HEK293 (cell line): ENCODE data around the gene CRYBG1.
A peak's percentile ranks its signal among the peaks of the same experiment; 100 is the strongest.

ENCODE experiments used
- AEBP2 ChIP-seq: fragments of 450-650 bp; formaldehyde crosslinking; IDR thresholded peaks from 2 replicates; pipeline ENCODE4 v1.5.1; 2016; ENCODE audit warnings: missing biosample characterization, missing genetic modification characterization, borderline replicate concordance
- BCL11B ChIP-seq: fragments of 450-650 bp; formaldehyde crosslinking; IDR thresholded peaks from 2 replicates; pipeline ENCODE4 v1.5.1; 2016; ENCODE audit warnings: low read depth, missing biosample characterization, missing genetic modification characterization
- GFI1B ChIP-seq: fragments of 450-650 bp; formaldehyde crosslinking; IDR thresholded peaks from 2 replicates; pipeline ENCODE4 v1.5.1; 2016; ENCODE audit warnings: missing biosample characterization, missing genetic modification characterization
- HOXC10 ChIP-seq: sonication (generic); formaldehyde crosslinking; IDR thresholded peaks from 2 replicates; pipeline ENCODE4 v1.8.1; 2023; ENCODE audit warnings: mild to moderate bottlenecking, missing genetic modification reagents
- HOXD13 ChIP-seq: sonication (generic); formaldehyde crosslinking; IDR thresholded peaks from 2 replicates; pipeline ENCODE4 v1.8.0; 2022; ENCODE audit warnings: missing genetic modification reagents, borderline replicate concordance
- SP2 ChIP-seq: fragments of 450-650 bp; formaldehyde crosslinking; IDR thresholded peaks from 2 replicates; pipeline ENCODE4 v1.5.1; 2016; ENCODE audit warnings: missing biosample characterization, missing genetic modification characterization
- SP3 ChIP-seq: fragments of 450-650 bp; formaldehyde crosslinking; IDR thresholded peaks from 2 replicates; pipeline ENCODE4 v1.5.1; 2016; ENCODE audit warnings: missing biosample characterization, missing genetic modification characterization
- TSHZ1 ChIP-seq: fragments of 450-650 bp; formaldehyde crosslinking; IDR thresholded peaks from 2 replicates; pipeline ENCODE4 v1.5.1; 2016; ENCODE audit warnings: missing biosample characterization, missing genetic modification characterization, borderline replicate concordance
- ZBTB26 ChIP-seq: fragments of 450-650 bp; formaldehyde crosslinking; optimal IDR thresholded peaks from 2 replicates; pipeline ENCODE3; 2016; ENCODE audit warnings: missing biosample characterization, mild to moderate bottlenecking, missing genetic modification characterization
- ZBTB48 ChIP-seq: fragments of 450-650 bp; formaldehyde crosslinking; IDR thresholded peaks from 2 replicates; pipeline ENCODE4 v1.5.1; 2016; ENCODE audit warnings: missing biosample characterization, missing genetic modification characterization
- ZIC2 ChIP-seq: fragments of 450-650 bp; formaldehyde crosslinking; IDR thresholded peaks from 2 replicates; pipeline ENCODE4 v1.5.1; 2016; ENCODE audit warnings: missing biosample characterization, missing genetic modification characterization
- ZNF10 ChIP-seq: fragments of 450-650 bp; formaldehyde crosslinking; IDR thresholded peaks from 2 replicates; pipeline ENCODE4 v1.5.1; 2017; ENCODE audit warnings: missing biosample characterization, missing genetic modification characterization
- ZNF132 ChIP-seq: fragments of 450-650 bp; formaldehyde crosslinking; IDR thresholded peaks from 2 replicates; pipeline ENCODE4 v1.5.1; 2017; ENCODE audit warnings: missing biosample characterization, missing genetic modification characterization, borderline replicate concordance
- ZNF140 ChIP-seq: fragments of 450-650 bp; formaldehyde crosslinking; IDR thresholded peaks from 2 replicates; pipeline ENCODE4 v1.5.1; 2016; ENCODE audit warnings: missing biosample characterization, missing genetic modification characterization
- ZNF148 ChIP-seq: fragments of 450-650 bp; formaldehyde crosslinking; IDR thresholded peaks from 2 replicates; pipeline ENCODE4 v1.5.0; 2017; ENCODE audit warnings: missing biosample characterization, missing genetic modification characterization, borderline replicate concordance
- ZNF324 ChIP-seq: fragments of 450-650 bp; formaldehyde crosslinking; IDR thresholded peaks from 2 replicates; pipeline ENCODE4 v1.5.1; 2016; ENCODE audit warnings: missing biosample characterization, missing genetic modification characterization
- ZNF391 ChIP-seq: fragments of 450-650 bp; formaldehyde crosslinking; IDR thresholded peaks from 2 replicates; pipeline ENCODE4 v1.5.1; 2016; ENCODE audit warnings: low read depth, missing biosample characterization, missing genetic modification characterization, borderline replicate concordance
- ZNF549 ChIP-seq: fragments of 450-650 bp; IDR thresholded peaks from 2 replicates; pipeline ENCODE4 v1.5.1; 2018; ENCODE audit warnings: missing biosample characterization, missing genetic modification characterization, mild to moderate bottlenecking, inconsistent platforms, moderate library complexity
- ZNF600 ChIP-seq: fragments of 450-650 bp; formaldehyde crosslinking; IDR thresholded peaks from 2 replicates; pipeline ENCODE4 v1.5.1; 2016; ENCODE audit warnings: missing biosample characterization, missing genetic modification characterization
- ZNF654 ChIP-seq: fragments of 450-650 bp; formaldehyde crosslinking; IDR thresholded peaks from 2 replicates; pipeline ENCODE4 v1.5.1; 2016; ENCODE audit warnings: low read depth, missing biosample characterization, missing genetic modification characterization
- ZNF777 ChIP-seq: fragments of 450-650 bp; formaldehyde crosslinking; IDR thresholded peaks from 2 replicates; pipeline ENCODE4 v1.5.1; 2017; ENCODE audit warnings: missing biosample characterization, missing genetic modification characterization, borderline replicate concordance
- ZNF791 ChIP-seq: fragments of 450-650 bp; formaldehyde crosslinking; IDR thresholded peaks from 2 replicates; pipeline ENCODE4 v1.5.1; 2016; ENCODE audit warnings: missing biosample characterization, missing genetic modification characterization
- ZNF837 ChIP-seq: fragments of 450-650 bp; formaldehyde crosslinking; IDR thresholded peaks from 2 replicates; pipeline ENCODE4 v1.5.1; 2016; ENCODE audit warnings: missing biosample characterization, missing genetic modification characterization
- ZSCAN16 ChIP-seq: fragments of 450-650 bp; formaldehyde crosslinking; IDR thresholded peaks from 2 replicates; pipeline ENCODE4 v1.5.1; 2016; ENCODE audit warnings: missing biosample characterization, missing genetic modification characterization

The CRYBG1 gene

GRCh38 chr6:106325336-106326178 is 35.0 kb upstream of the CRYBG1 start, which contains the start of gene ATG5 (continued):
- TF ChIP-seq TSHZ1 (tag by site-specific recombination) (peak; percentile 1; the same call in 1 of the 2 replicates), ZNF140 (tag by site-specific recombination) (no peak), HOXC10 (CRISPR knock-in tag) (no peak), ZNF654 (no peak), ZNF600 (tag by site-specific recombination) (peak; percentile 100), BCL11B (tag by site-specific recombination) (0 out of 2 replicates have a peak, but pooled peaks have one; percentile 26), ZNF132 (tag by site-specific recombination) (no peak), ZNF837 (tag by site-specific recombination) (no peak), ZBTB26 (tag by site-specific recombination) (peak; percentile 86), SP2 (tag by site-specific recombination) (peak; percentile 79), ZNF791 (no peak), GFI1B (tag by site-specific recombination) (no peak; the same call in 1 of the 2 replicates), ZNF324 (peak; percentile 79), ZSCAN16 (tag by site-specific recombination) (no peak), ZBTB48 (tag by site-specific recombination) (peak; percentile 71; the same call in 1 of the 2 replicates), ZIC2 (tag by site-specific recombination) (peak; percentile 60), HOXD13 (CRISPR knock-in tag) (no peak), ZNF10 (no peak; the same call in 1 of the 2 replicates), ZNF777 (tag by site-specific recombination) (no peak), SP3 (tag by site-specific recombination) (peak; percentile 95), AEBP2 (tag by site-specific recombination) (peak; percentile 8; the same call in 1 of the 2 replicates), ZNF549 (tag by site-specific recombination) (no peak), ZNF148 (tag by site-specific recombination) (no peak), ZNF391 (tag by site-specific recombination) (no peak)
